Measurements from ENCODE around the gene ADGRV1. TPM values are rescaled to one million over a fixed set of nuclear protein-coding genes. Genes with fewer than 3 reads are reported as not detected.

The ADGRV1 gene
- total RNA-seq, 1 donor from 2014 or later, result 0.99 TPM

GRCh38 chr5:90741022-90741564 lies 182.5 kb downstream of the ADGRV1 start:
- Mint-ChIP-seq H3K9me3 (ENCODE audit: unreplicated experiment) (peaks cover 13% of the 10 kb centered on the region), H3K4me3 (ENCODE audit: unreplicated experiment) (no peak overlapping the region), H3K4me1 (ENCODE audit: unreplicated experiment) (no peaks in the 10 kb centered on the region), H3K27me3 (ENCODE audit: unreplicated experiment) (peaks cover 4% of the 10 kb centered on the region), H3K27ac (ENCODE audit: unreplicated experiment) (no peak overlapping the region), H3K36me3 (ENCODE audit: unreplicated experiment) (no peaks in the 10 kb centered on the region)
- no peak for TF ChIP-seq CTCF (IDR thresholded peaks at IDR 0.05)
- DNase-seq (ENCODE audit: extremely low spot score, unreplicated experiment), result no peak

GRCh38 chr5:90746119-90746518 lies 187.5 kb downstream of the ADGRV1 start:
- Mint-ChIP-seq H3K4me3 (ENCODE audit: unreplicated experiment) (no peak overlapping the region), H3K4me1 (ENCODE audit: unreplicated experiment) (no peaks in the 10 kb centered on the region), H3K27me3 (ENCODE audit: unreplicated experiment) (peaks cover 6% of the 10 kb centered on the region), H3K27ac (ENCODE audit: unreplicated experiment) (no peak overlapping the region), H3K36me3 (ENCODE audit: unreplicated experiment) (no peaks in the 10 kb centered on the region), H3K9me3 (ENCODE audit: unreplicated experiment) (peaks cover 1% of the 10 kb centered on the region)
- no peak for DNase-seq (ENCODE audit: extremely low spot score, unreplicated experiment)
- no peak for TF ChIP-seq CTCF (IDR thresholded peaks at IDR 0.05)

- H3K4me3 Mint-ChIP-seq (ENCODE audit: unreplicated experiment), result no peak overlapping the region
- H3K27me3 Mint-ChIP-seq (ENCODE audit: unreplicated experiment), result peaks cover 11% of the 10 kb centered on the region
- no peaks in the 10 kb centered on the region for H3K36me3 Mint-ChIP-seq (ENCODE audit: unreplicated experiment)
- H3K9me3 Mint-ChIP-seq (ENCODE audit: unreplicated experiment), result no peaks in the 10 kb centered on the region
- DNase-seq (ENCODE audit: extremely low spot score, unreplicated experiment), result no peak
- no peaks in the 10 kb centered on the region for H3K4me1 Mint-ChIP-seq (ENCODE audit: unreplicated experiment)
- H3K27ac Mint-ChIP-seq (ENCODE audit: unreplicated experiment), result no peak overlapping the region
- no peak for TF ChIP-seq CTCF (IDR thresholded peaks at IDR 0.05)
These were observed 188.6 kb downstream of the ADGRV1 start for GRCh38 chr5:90747175-90747574.

GRCh38 chr5:90747693-90748092 lies 189.1 kb downstream of the ADGRV1 start:
- H3K4me3 Mint-ChIP-seq (ENCODE audit: unreplicated experiment), result no peak overlapping the region
- no peak for TF ChIP-seq CTCF (IDR thresholded peaks at IDR 0.05)
- DNase-seq (ENCODE audit: extremely low spot score, unreplicated experiment), result no peak
- H3K27me3 Mint-ChIP-seq (ENCODE audit: unreplicated experiment), result peaks cover 12% of the 10 kb centered on the region
- no peaks in the 10 kb centered on the region for H3K9me3 Mint-ChIP-seq (ENCODE audit: unreplicated experiment)
- H3K4me1 Mint-ChIP-seq (ENCODE audit: unreplicated experiment), result no peaks in the 10 kb centered on the region
- no peaks in the 10 kb centered on the region for H3K36me3 Mint-ChIP-seq (ENCODE audit: unreplicated experiment)
- H3K27ac Mint-ChIP-seq (ENCODE audit: unreplicated experiment), result no peak overlapping the region

- no peaks in the 10 kb centered on the region for H3K9me3 Mint-ChIP-seq (ENCODE audit: unreplicated experiment)
- H3K4me1 Mint-ChIP-seq (ENCODE audit: unreplicated experiment), result no peaks in the 10 kb centered on the region
- no peak overlapping the region for H3K27ac Mint-ChIP-seq (ENCODE audit: unreplicated experiment)
- H3K27me3 Mint-ChIP-seq (ENCODE audit: unreplicated experiment), result peaks cover 5% of the 10 kb centered on the region
- no peak for DNase-seq (ENCODE audit: extremely low spot score, unreplicated experiment)
- no peak for TF ChIP-seq CTCF (IDR thresholded peaks at IDR 0.05)
- no peak overlapping the region for H3K4me3 Mint-ChIP-seq (ENCODE audit: unreplicated experiment)
- no peaks in the 10 kb centered on the region for H3K36me3 Mint-ChIP-seq (ENCODE audit: unreplicated experiment)
These were observed 200.5 kb downstream of the ADGRV1 start for GRCh38 chr5:90759119-90759518.
